H1 (cell line): Measurements from ENCODE around the gene YTHDC2. TPM values are rescaled to one million over a fixed set of nuclear protein-coding genes. Genes with fewer than 3 reads are reported as not detected.

Source experiments
- CTCF ChIA-PET: fragments of 300-600 bp; sonication (Branson Sonifier 250); formaldehyde crosslinking; loops from one replicate; lab custom pipeline; 2021; ENCODE audit not compliant: partially characterized antibody; lab: Charles Lee
- POLR2A ChIA-PET: fragments of 300-600 bp; sonication (Branson Sonifier 250); formaldehyde crosslinking; loops from one replicate; lab custom pipeline; 2021; ENCODE audit warnings: inconsistent platforms; ENCODE audit not compliant: partially characterized antibody; lab: Charles Lee
- DNase-seq, 2 experiments: peaks; one replicate each; pipeline versions ENCODE4 v3.0.0 to v3.0.0-alpha.2; 2010 to 2022; ENCODE audit warnings: low spot score in 2 of 2, low read depth in 1 of 2, mixed read lengths in 1 of 2
- FAIRE-seq: peaks from 2 replicates; lab custom pipeline; 2011; peaks lifted over from hg19 to GRCh38; lab: Jason Lieb, UNC
- H2AFZ ChIP-seq: 2 replicates; pipeline ENCODE4 v1.8.1; 2012; ENCODE audit warnings: low read length, inconsistent platforms
- H2AK5ac ChIP-seq: 2 replicates; pipeline ENCODE4 v1.6.1; 2013; ENCODE audit warnings: low read depth, low read length
- H2BK120ac ChIP-seq: replicated peaks from 2 replicates; pipeline ENCODE3; 2013; ENCODE audit warnings: low read depth, low read length, inconsistent platforms
- H2BK12ac ChIP-seq: 2 replicates; pipeline ENCODE4 v1.6.1; 2013; ENCODE audit warnings: low read depth, low read length
- H2BK15ac ChIP-seq: 2 replicates; pipeline ENCODE4 v1.6.1; 2013; ENCODE audit warnings: low read length
- H2BK20ac ChIP-seq: 2 replicates; pipeline ENCODE4 v1.6.1; 2013; ENCODE audit warnings: low read length
- H2BK5ac ChIP-seq: 2 replicates; pipeline ENCODE4 v1.6.1; 2013; ENCODE audit warnings: low read depth, low read length
- H3K14ac ChIP-seq: 2 replicates; pipeline ENCODE4 v1.6.1; 2013; ENCODE audit warnings: inconsistent platforms; ENCODE audit not compliant: insufficient read length
- H3K18ac ChIP-seq: 2 replicates; pipeline ENCODE4 v1.6.1; 2013; ENCODE audit warnings: low read length; ENCODE audit errors: extremely low read depth
- H3K23ac ChIP-seq: 2 replicates; pipeline ENCODE4 v1.6.1; 2013; ENCODE audit warnings: inconsistent platforms; ENCODE audit not compliant: insufficient read length
- H3K23me2 ChIP-seq: 2 replicates; pipeline ENCODE4 v1.6.1; 2013; ENCODE audit warnings: low read depth, low read length
- H3K27ac ChIP-seq: 2 replicates; pipeline ENCODE4 v1.6.1; 2011; ENCODE audit warnings: low read depth, low read length, inconsistent platforms
- H3K27me3 ChIP-seq, 4 experiments: replicated peaks in 1 of 4; 1 replicate in 1 of 4; 2 replicates in 3 of 4; pipeline versions ENCODE4 v1.6.1 to v1.8.1; 2011 to 2013; ENCODE audit warnings: low read length in 3 of 4, mild to moderate bottlenecking in 3 of 4, inconsistent platforms in 2 of 4, mixed read lengths in 2 of 4, moderate library complexity in 1 of 4; ENCODE audit not compliant: control insufficient read depth in 3 of 4, insufficient read depth in 3 of 4; ENCODE audit errors: extremely low read depth in 1 of 4
- H3K36me3 ChIP-seq, 4 experiments: 2 replicates each; pipeline versions ENCODE4 v1.6.1 to v1.8.1; 2011 to 2013; ENCODE audit warnings: mild to moderate bottlenecking in 4 of 4, low read length in 3 of 4, moderate library complexity in 2 of 4, control low read depth in 1 of 4, inconsistent platforms in 1 of 4; ENCODE audit not compliant: insufficient read depth in 4 of 4, control insufficient read depth in 2 of 4
- H3K4ac ChIP-seq: replicated peaks from 2 replicates; pipeline ENCODE3; 2013; ENCODE audit warnings: low read length, low read depth, mixed read lengths, inconsistent platforms; ENCODE audit not compliant: insufficient read length
- H3K4me1 ChIP-seq, 4 experiments: replicated peaks in 1 of 4; 1 replicate in 1 of 4; 2 replicates in 3 of 4; pipeline versions ENCODE4 v1.6.1 to v1.8.1; 2011 to 2013; ENCODE audit warnings: low read length in 3 of 4, inconsistent platforms in 2 of 4, mixed read lengths in 1 of 4; ENCODE audit not compliant: insufficient read depth in 4 of 4, control insufficient read depth in 3 of 4
- H3K4me2 ChIP-seq, 2 experiments: 2 replicates each; pipeline versions ENCODE4 v1.6.1 to v1.8.1; 2011 to 2013; ENCODE audit warnings: low read depth in 2 of 2, low read length in 2 of 2, control low read depth in 1 of 2, inconsistent platforms in 1 of 2, mild to moderate bottlenecking in 1 of 2; ENCODE audit not compliant: insufficient read depth in 1 of 2
- H3K4me3 ChIP-seq, 4 experiments: fragments of 200-600, 300-600 bp in 1 of 4; sonication (generic), shearing (Covaris generic), sonication (Bioruptor Twin) in 1 of 4; 2 replicates each; pipeline versions ENCODE4 v1.5.1 to v1.8.1; 2011 to 2016; ENCODE audit warnings: low read length in 4 of 4, low read depth in 3 of 4, control low read depth in 2 of 4, inconsistent platforms in 2 of 4, mild to moderate bottlenecking in 2 of 4, mixed read lengths in 1 of 4, moderate library complexity in 1 of 4; ENCODE audit not compliant: insufficient read depth in 2 of 4; ENCODE audit errors: extremely low read depth in 1 of 4
- H3K56ac ChIP-seq: replicated peaks from 2 replicates; pipeline ENCODE3; 2013; ENCODE audit warnings: low read depth, mild to moderate bottlenecking, mixed read lengths, low read length, inconsistent platforms; ENCODE audit not compliant: insufficient read length
- H3K79me1 ChIP-seq: 2 replicates; pipeline ENCODE4 v1.6.1; 2013; ENCODE audit warnings: low read depth, low read length, control low read depth
- H3K79me2 ChIP-seq, 2 experiments: 2 replicates each; pipeline versions ENCODE4 v1.6.1 to v1.8.1; 2012 to 2013; ENCODE audit warnings: low read length in 2 of 2, mild to moderate bottlenecking in 2 of 2, inconsistent platforms in 1 of 2; ENCODE audit not compliant: insufficient read depth in 2 of 2, control insufficient read depth in 1 of 2
- H3K9ac ChIP-seq, 4 experiments: replicated peaks in 1 of 4; 1 replicate in 1 of 4; 2 replicates in 3 of 4; pipeline versions ENCODE4 v1.6.1 to v1.8.1; 2011 to 2013; ENCODE audit warnings: low read depth in 3 of 4, low read length in 3 of 4, control low read depth in 2 of 4, mild to moderate bottlenecking in 2 of 4, moderate library complexity in 2 of 4, inconsistent platforms in 1 of 4; ENCODE audit errors: extremely low read depth in 1 of 4
- H3K9me3 ChIP-seq, 2 experiments: 2 replicates each; pipeline versions ENCODE4 v1.6.1 to v1.8.1; 2012 to 2013; ENCODE audit warnings: mild to moderate bottlenecking in 2 of 2, moderate library complexity in 2 of 2, control low read depth in 1 of 2, inconsistent platforms in 1 of 2, low read depth in 1 of 2, low read length in 1 of 2, mixed read lengths in 1 of 2; ENCODE audit not compliant: insufficient read depth in 2 of 2
- H4K20me1 ChIP-seq, 2 experiments: replicated peaks in 1 of 2; 2 replicates each; pipeline versions ENCODE3 to v1.8.1; 2011 to 2013; ENCODE audit warnings: inconsistent platforms in 2 of 2, low read length in 2 of 2, mild to moderate bottlenecking in 1 of 2; ENCODE audit not compliant: insufficient read depth in 2 of 2, control insufficient read depth in 1 of 2
- H4K5ac ChIP-seq: 2 replicates; pipeline ENCODE4 v1.6.1; 2013; ENCODE audit warnings: low read length, low read depth, mixed read lengths, inconsistent platforms; ENCODE audit not compliant: insufficient read length
- H4K8ac ChIP-seq: 2 replicates; pipeline ENCODE4 v1.8.0; 2013; ENCODE audit warnings: mild to moderate bottlenecking, moderate library complexity, low read length, inconsistent platforms; ENCODE audit not compliant: insufficient read depth; ENCODE audit errors: extremely low read depth
- H4K91ac ChIP-seq: replicated peaks from 2 replicates; pipeline ENCODE3; 2013; ENCODE audit warnings: low read length, mixed read lengths, inconsistent platforms; ENCODE audit not compliant: insufficient read length
- POLR2AphosphoS5 ChIP-seq: IDR thresholded peaks from 2 replicates; pipeline ENCODE4 v1.6.1; 2011; ENCODE audit warnings: low read depth, low read length
- POU5F1 ChIP-seq: IDR thresholded peaks from 2 replicates; pipeline ENCODE4 v1.6.1; 2011; ENCODE audit warnings: low read depth, mild to moderate bottlenecking, low read length, moderate library complexity
- WGBS, 2 experiments: shearing (Covaris generic) in 1 of 2; methylation state at CpG; one replicate each; pipeline versions ENCODE4 v1.1.6 to v1.1.7; 2013 to 2015; ENCODE audit warnings: low lambda C conversion rate in 2 of 2, mixed read lengths in 2 of 2, inconsistent platforms in 1 of 2, low coverage in 1 of 2, missing lambda C conversion rate in 1 of 2; ENCODE audit not compliant: insufficient replicate concordance in 2 of 2, insufficient coverage in 1 of 2, insufficient read length in 1 of 2; ENCODE audit errors: extremely low coverage in 1 of 2, missing lambda C conversion rate in 1 of 2; 5-methylcytosine and 5-hydroxymethylcytosine counted together
- polyA plus RNA-seq, 7 experiments: library from polyadenylated mRNA; depleted of rRNA in 3 of 7; stranded (reverse) in 5 of 7; unstranded in 2 of 7; fragments of >200 nt in 5 of 7; fragments of 200-250 nt in 2 of 7; gene quantifications; 1 replicate in 5 of 7; 2 replicates in 1 of 7; 4 replicates in 1 of 7; pipeline versions ENCODE4 v1.2.1 to v1.2.3, GENCODE V29; 2011 to 2013; ENCODE audit warnings: missing spikeins in 2 of 7, mixed read lengths in 2 of 7
- total RNA-seq: library from RNA; stranded (reverse); fragmentation: NEBNext Ultra II Directional; extraction: Animal tissue kit (Norgen Biotek cat#: 25700); gene quantifications from 2 replicates; pipeline ENCODE4 v1.2.1, GENCODE V29; 2021

The YTHDC2 gene
- total and polyA plus RNA-seq, 2 of the 8 experiments (the other 6 are each of a cell fraction or from before 2014, with no cell fraction given): 4.3 to 20.1 TPM

DNA sequence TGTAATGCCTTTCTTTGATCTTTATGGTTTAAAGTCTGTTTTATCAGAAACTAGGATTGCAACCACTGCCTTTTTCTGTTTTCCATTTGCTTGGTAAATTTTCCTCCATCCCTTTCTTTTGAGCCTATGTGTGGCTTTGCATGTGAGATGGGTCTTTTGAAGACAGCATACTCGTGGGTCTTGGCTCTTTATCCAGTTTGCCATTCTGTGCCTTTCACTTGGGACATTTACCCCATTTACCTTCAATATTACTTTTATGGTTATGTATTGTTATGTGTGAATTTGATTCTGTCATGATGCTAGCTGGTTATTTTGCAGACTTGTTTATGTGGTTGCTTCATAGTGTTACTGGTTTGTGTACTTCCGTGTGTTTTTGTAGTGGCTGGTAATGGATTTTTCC, 59.2 kb downstream of the YTHDC2 start:
- DNase-seq (no peak), FAIRE-seq (no peak)
- Histone ChIP-seq H3K27me3 (no peaks in the 10 kb centered on the region), H3K9me3 (0 out of 4 replicates have a peak, but pooled peaks cover 0 to 4% of the 10 kb centered on the region in 2 experiments), H4K5ac (no peak overlapping the region), H3K23ac (no peak overlapping the region), H4K8ac (no peak overlapping the region), H2AFZ (no peak overlapping the region), H3K18ac (no peak overlapping the region), H2BK20ac (no peak overlapping the region), H3K9ac (no peak overlapping the region), H2BK15ac (no peak overlapping the region), H3K23me2 (no peaks in the 10 kb centered on the region; the same call in 1 of the 2 replicates), H4K91ac (no peak overlapping the region), H3K36me3 (peaks cover 0 to 10% (median 3%) of the 10 kb centered on the region in 4 experiments; a peak in 5 of 8 replicates), H2BK120ac (no peak overlapping the region), H3K4me3 (no peak overlapping the region), H4K20me1 (no peaks in the 10 kb centered on the region), H3K4me2 (no peak overlapping the region), H2BK5ac (no peak overlapping the region), H3K79me1 (no peaks in the 10 kb centered on the region), H3K4ac (no peak overlapping the region), H3K4me1 (no peaks in the 10 kb centered on the region), H3K79me2 (no peaks in the 10 kb centered on the region), H3K14ac (no peak overlapping the region), H2AK5ac (no peak overlapping the region), H3K56ac (no peak overlapping the region), H3K27ac (no peak overlapping the region), H2BK12ac (no peak overlapping the region)
- TF ChIP-seq POLR2AphosphoS5: no peak
- no peak for TF ChIP-seq POU5F1
- WGBS, 2 experiments: 88% methylated on average over 1 of the region's 2 CpGs; no CpG with 5 or more reads in 1 of the 2 experiments
- POLR2A ChIA-PET: no interaction called here
- CTCF ChIA-PET: no interaction called here
